ENCODE results near the gene LPCAT2.

The LPCAT2 gene

DNA sequence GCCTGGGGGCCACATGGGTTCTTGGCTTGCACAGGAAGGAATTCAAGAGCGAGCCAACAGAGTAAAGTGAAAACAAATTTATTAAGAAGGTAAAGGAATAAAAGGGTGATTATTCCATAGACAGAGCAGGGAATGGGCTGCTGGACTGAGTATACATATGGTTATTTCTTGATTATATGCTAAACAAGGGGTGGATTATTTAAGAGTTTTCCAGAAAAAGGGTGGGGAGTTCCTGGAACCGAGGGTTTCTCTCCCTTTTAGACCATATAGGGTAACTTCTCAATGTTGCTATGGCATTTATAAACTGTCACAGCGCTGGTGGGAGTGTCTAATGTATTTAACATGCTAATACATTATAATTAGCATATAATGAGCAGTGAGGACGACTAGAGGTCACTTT is 27.8 kb upstream of the LPCAT2 start:
- Histone ChIP-seq H3K4me3 (ENCODE audit: low read depth in 1 of 2, low read length in 2 of 2) (peak overlapping the region; percentile 14 to 35), H3K27ac (ENCODE audit: low read depth, low read length) (no peak overlapping the region), H3K9ac (ENCODE audit: low read depth in 1 of 2, low read length in 2 of 2) (no peak overlapping the region), H3K9me3 (ENCODE audit: control insufficient read depth in 1 of 2, low read length in 2 of 2) (no peaks in the 10 kb centered on the region), H3K4me1 (ENCODE audit: control insufficient read depth in 1 of 2, insufficient read depth in 2 of 2, low read length in 2 of 2) (no peaks in the 10 kb centered on the region), H3K27me3 (ENCODE audit: control insufficient read depth in 1 of 2, insufficient read depth in 2 of 2, low read length in 2 of 2) (peaks cover 11 to 26% of the 10 kb centered on the region in 2 donors), H3K36me3 (ENCODE audit: control insufficient read depth in 1 of 2, insufficient read depth in 2 of 2, low read length in 2 of 2) (peaks cover 0 to 3% of the 10 kb centered on the region in 2 donors)

- H3K4me1 ChIP-seq (ENCODE audit: control insufficient read depth in 1 of 2, insufficient read depth in 2 of 2, low read length in 2 of 2), result no peaks in the 10 kb centered on the region
- H3K27ac ChIP-seq (ENCODE audit: low read depth, low read length), result no peak overlapping the region
- no peak overlapping the region for H3K4me3 ChIP-seq (ENCODE audit: low read depth in 1 of 2, low read length in 2 of 2)
- H3K36me3 ChIP-seq (ENCODE audit: control insufficient read depth in 1 of 2, insufficient read depth in 2 of 2, low read length in 2 of 2), result peaks cover 0 to 3% of the 10 kb centered on the region in 2 donors
- no peaks in the 10 kb centered on the region for H3K9me3 ChIP-seq (ENCODE audit: control insufficient read depth in 1 of 2, low read length in 2 of 2)
- H3K27me3 ChIP-seq (ENCODE audit: control insufficient read depth in 1 of 2, insufficient read depth in 2 of 2, low read length in 2 of 2), result peaks cover 11 to 26% of the 10 kb centered on the region in 2 donors
- no peak overlapping the region for H3K9ac ChIP-seq (ENCODE audit: low read depth in 1 of 2, low read length in 2 of 2)
Observed at GRCh38 chr16:55482056-55482455, 26.8 kb upstream of the LPCAT2 start.

GRCh38 chr16:55487048-55487803 is 21.6 kb upstream of the LPCAT2 start:
- Histone ChIP-seq H3K36me3 (ENCODE audit: control insufficient read depth in 1 of 2, insufficient read depth in 2 of 2, low read length in 2 of 2) (peaks cover 3 to 5% of the 10 kb centered on the region in 2 donors), H3K9ac (ENCODE audit: low read depth in 1 of 2, low read length in 2 of 2) (no peak overlapping the region), H3K27ac (ENCODE audit: low read depth, low read length) (no peak overlapping the region), H3K4me1 (ENCODE audit: control insufficient read depth in 1 of 2, insufficient read depth in 2 of 2, low read length in 2 of 2) (no peaks in the 10 kb centered on the region), H3K4me3 (ENCODE audit: low read depth in 1 of 2, low read length in 2 of 2) (no peak overlapping the region), H3K9me3 (ENCODE audit: control insufficient read depth in 1 of 2, low read length in 2 of 2) (no peaks in the 10 kb centered on the region), H3K27me3 (ENCODE audit: control insufficient read depth in 1 of 2, insufficient read depth in 2 of 2, low read length in 2 of 2) (no peaks in the 10 kb centered on the region)

DNA sequence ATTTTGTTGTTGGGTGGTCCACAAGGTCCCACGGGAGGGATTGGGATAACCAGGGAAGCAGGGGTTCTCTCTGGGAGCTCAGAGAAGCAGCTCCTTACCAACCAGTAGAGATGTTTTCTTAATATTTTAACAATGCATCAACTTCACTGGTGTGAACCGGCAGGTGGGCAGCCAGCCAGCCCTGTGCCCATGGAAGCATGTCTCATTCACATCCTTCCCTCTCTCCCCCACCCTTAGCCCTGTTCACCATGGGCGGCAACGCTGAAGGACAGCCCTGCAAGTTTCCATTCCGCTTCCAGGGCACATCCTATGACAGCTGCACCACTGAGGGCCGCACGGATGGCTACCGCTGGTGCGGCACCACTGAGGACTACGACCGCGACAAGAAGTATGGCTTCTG is 20.6 kb upstream of the LPCAT2 start:
- Histone ChIP-seq H3K36me3 (ENCODE audit: control insufficient read depth in 1 of 2, insufficient read depth in 2 of 2, low read length in 2 of 2) (peaks cover 3 to 5% of the 10 kb centered on the region in 2 donors), H3K4me3 (ENCODE audit: low read depth in 1 of 2, low read length in 2 of 2) (no peak overlapping the region)

DNA sequence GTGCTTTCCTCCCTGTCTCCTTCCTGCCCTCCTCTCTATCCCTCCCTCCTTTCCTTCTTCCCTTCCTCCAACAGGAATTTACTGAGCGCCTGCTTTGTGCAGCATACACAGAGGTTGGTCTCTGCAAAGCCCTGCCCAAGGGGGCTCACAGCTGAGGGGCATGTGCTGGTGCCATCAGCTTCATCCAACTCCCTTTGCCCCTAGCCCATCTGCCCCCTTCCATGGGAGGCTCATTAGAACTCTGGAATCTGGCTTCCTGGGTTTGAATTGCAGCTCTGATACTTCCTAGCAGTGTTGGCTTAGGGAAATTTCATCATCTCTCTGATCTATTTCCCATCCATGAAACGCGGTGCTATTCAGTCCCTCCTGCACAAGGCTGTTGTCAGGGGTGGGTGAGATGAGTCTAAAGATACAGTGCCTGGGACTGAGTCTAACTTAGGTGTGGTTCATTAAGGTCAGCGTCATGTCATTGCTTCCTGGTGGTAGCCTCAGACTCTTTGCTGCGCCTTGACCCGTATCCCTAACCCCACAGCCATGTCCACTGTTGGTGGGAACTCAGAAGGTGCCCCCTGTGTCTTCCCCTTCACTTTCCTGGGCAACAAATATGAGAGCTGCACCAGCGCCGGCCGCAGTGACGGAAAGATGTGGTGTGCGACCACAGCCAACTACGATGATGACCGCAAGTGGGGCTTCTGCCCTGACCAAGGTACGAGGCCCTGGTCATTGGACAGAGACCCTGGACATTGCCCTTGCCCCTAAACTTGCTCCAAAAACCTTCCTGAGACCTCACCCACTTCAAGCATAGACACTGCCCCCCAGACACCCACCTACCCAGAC is 19.5 kb upstream of the LPCAT2 start:
- H3K36me3 ChIP-seq (ENCODE audit: control insufficient read depth in 1 of 2, insufficient read depth in 2 of 2, low read length in 2 of 2), result peaks cover 3 to 9% of the 10 kb centered on the region in 2 donors
- H3K27me3 ChIP-seq (ENCODE audit: control insufficient read depth in 1 of 2, insufficient read depth in 2 of 2, low read length in 2 of 2), result no peaks in the 10 kb centered on the region
- no peaks in the 10 kb centered on the region for H3K9me3 ChIP-seq (ENCODE audit: control insufficient read depth in 1 of 2, low read length in 2 of 2)
- H3K4me3 ChIP-seq (ENCODE audit: low read depth in 1 of 2, low read length in 2 of 2), result no peak overlapping the region
- no peak overlapping the region for H3K9ac ChIP-seq (ENCODE audit: low read depth in 1 of 2, low read length in 2 of 2)
- H3K4me1 ChIP-seq (ENCODE audit: control insufficient read depth in 1 of 2, insufficient read depth in 2 of 2, low read length in 2 of 2), result peaks cover 0 to under 1% of the 10 kb centered on the region in 2 donors
- H3K27ac ChIP-seq (ENCODE audit: low read depth, low read length), result no peak overlapping the region

More for the DNA sequence above, 20.6 kb upstream of the LPCAT2 start:
- no peaks in the 10 kb centered on the region for H3K4me1 ChIP-seq (ENCODE audit: control insufficient read depth in 1 of 2, insufficient read depth in 2 of 2, low read length in 2 of 2)
- no peaks in the 10 kb centered on the region for H3K27me3 ChIP-seq (ENCODE audit: control insufficient read depth in 1 of 2, insufficient read depth in 2 of 2, low read length in 2 of 2)
- no peaks in the 10 kb centered on the region for H3K9me3 ChIP-seq (ENCODE audit: control insufficient read depth in 1 of 2, low read length in 2 of 2)
- H3K9ac ChIP-seq (ENCODE audit: low read depth in 1 of 2, low read length in 2 of 2), result no peak overlapping the region
- H3K27ac ChIP-seq (ENCODE audit: low read depth, low read length), result no peak overlapping the region

GRCh38 chr16:55489956-55490265 is 19.0 kb upstream of the LPCAT2 start:
- Histone ChIP-seq H3K36me3 (ENCODE audit: control insufficient read depth in 1 of 2, insufficient read depth in 2 of 2, low read length in 2 of 2) (peaks cover 0 to 9% of the 10 kb centered on the region in 2 donors), H3K9me3 (ENCODE audit: control insufficient read depth in 1 of 2, low read length in 2 of 2) (no peaks in the 10 kb centered on the region), H3K27ac (ENCODE audit: low read depth, low read length) (no peak overlapping the region), H3K27me3 (ENCODE audit: control insufficient read depth in 1 of 2, insufficient read depth in 2 of 2, low read length in 2 of 2) (no peaks in the 10 kb centered on the region), H3K9ac (ENCODE audit: low read depth in 1 of 2, low read length in 2 of 2) (no peak overlapping the region), H3K4me3 (ENCODE audit: low read depth in 1 of 2, low read length in 2 of 2) (no peak overlapping the region), H3K4me1 (ENCODE audit: control insufficient read depth in 1 of 2, insufficient read depth in 2 of 2, low read length in 2 of 2) (peaks cover 0 to 6% of the 10 kb centered on the region in 2 donors)

- Histone ChIP-seq H3K4me1 (ENCODE audit: control insufficient read depth in 1 of 2, insufficient read depth in 2 of 2, low read length in 2 of 2) (peaks cover 2 to 7% of the 10 kb centered on the region in 2 donors), H3K27ac (ENCODE audit: low read depth, low read length) (no peak overlapping the region), H3K4me3 (ENCODE audit: low read depth in 1 of 2, low read length in 2 of 2) (no peak overlapping the region), H3K9ac (ENCODE audit: low read depth in 1 of 2, low read length in 2 of 2) (no peak overlapping the region), H3K36me3 (ENCODE audit: control insufficient read depth in 1 of 2, insufficient read depth in 2 of 2, low read length in 2 of 2) (peaks cover 0 to 9% of the 10 kb centered on the region in 2 donors), H3K27me3 (ENCODE audit: control insufficient read depth in 1 of 2, insufficient read depth in 2 of 2, low read length in 2 of 2) (no peaks in the 10 kb centered on the region), H3K9me3 (ENCODE audit: control insufficient read depth in 1 of 2, low read length in 2 of 2) (no peaks in the 10 kb centered on the region)
Observed at GRCh38 chr16:55490301-55490700, 18.6 kb upstream of the LPCAT2 start.

- H3K4me1 ChIP-seq (ENCODE audit: control insufficient read depth in 1 of 2, insufficient read depth in 2 of 2, low read length in 2 of 2), result peaks cover 9 to 10% of the 10 kb centered on the region in 2 donors
- H3K27ac ChIP-seq (ENCODE audit: low read depth, low read length), result no peak overlapping the region
- H3K27me3 ChIP-seq (ENCODE audit: control insufficient read depth in 1 of 2, insufficient read depth in 2 of 2, low read length in 2 of 2), result no peaks in the 10 kb centered on the region
- no peaks in the 10 kb centered on the region for H3K9me3 ChIP-seq (ENCODE audit: control insufficient read depth in 1 of 2, low read length in 2 of 2)
- H3K4me3 ChIP-seq (ENCODE audit: low read depth in 1 of 2, low read length in 2 of 2), result no peak overlapping the region
- H3K9ac ChIP-seq (ENCODE audit: low read depth in 1 of 2, low read length in 2 of 2), result no peak overlapping the region
- peaks cover 0 to 9% of the 10 kb centered on the region in 2 donors for H3K36me3 ChIP-seq (ENCODE audit: control insufficient read depth in 1 of 2, insufficient read depth in 2 of 2, low read length in 2 of 2)
Observed at GRCh38 chr16:55491691-55492090, 17.2 kb upstream of the LPCAT2 start.

DNA sequence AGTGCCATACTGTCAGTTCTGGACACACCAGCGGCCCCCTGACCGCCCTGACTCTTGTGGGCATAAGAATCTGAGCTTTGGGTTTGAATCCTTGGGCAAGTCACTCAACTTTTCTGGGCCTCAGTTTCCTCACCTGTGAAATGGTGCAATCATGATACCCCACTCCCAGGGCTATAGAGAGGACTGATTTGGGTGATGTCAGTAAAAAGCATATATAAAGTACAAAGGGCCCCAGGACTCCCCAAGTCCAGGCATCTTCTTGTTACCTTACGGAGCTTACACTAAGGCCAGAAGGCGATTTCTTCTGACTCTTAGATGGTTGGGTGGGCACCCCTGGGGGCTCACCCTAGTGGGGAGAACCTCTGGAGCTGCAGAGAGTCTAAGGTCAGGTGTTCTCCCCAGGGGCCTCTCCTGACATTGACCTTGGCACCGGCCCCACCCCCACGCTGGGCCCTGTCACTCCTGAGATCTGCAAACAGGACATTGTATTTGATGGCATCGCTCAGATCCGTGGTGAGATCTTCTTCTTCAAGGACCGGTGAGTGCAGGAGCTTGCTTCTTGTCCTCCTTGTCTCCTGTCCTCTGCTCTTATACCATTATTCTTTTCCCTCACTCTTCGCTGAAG is 16.0 kb upstream of the LPCAT2 start:
- H3K27ac ChIP-seq (ENCODE audit: low read depth, low read length), result no peak overlapping the region
- peaks cover 0 to 9% of the 10 kb centered on the region in 2 donors for H3K36me3 ChIP-seq (ENCODE audit: control insufficient read depth in 1 of 2, insufficient read depth in 2 of 2, low read length in 2 of 2)
- H3K4me1 ChIP-seq (ENCODE audit: control insufficient read depth in 1 of 2, insufficient read depth in 2 of 2, low read length in 2 of 2), result peaks cover 9 to 10% of the 10 kb centered on the region in 2 donors
- H3K9me3 ChIP-seq (ENCODE audit: control insufficient read depth in 1 of 2, low read length in 2 of 2), result no peaks in the 10 kb centered on the region
- no peak overlapping the region for H3K9ac ChIP-seq (ENCODE audit: low read depth in 1 of 2, low read length in 2 of 2)
- no peak overlapping the region for H3K4me3 ChIP-seq (ENCODE audit: low read depth in 1 of 2, low read length in 2 of 2)
- no peaks in the 10 kb centered on the region for H3K27me3 ChIP-seq (ENCODE audit: control insufficient read depth in 1 of 2, insufficient read depth in 2 of 2, low read length in 2 of 2)

DNA sequence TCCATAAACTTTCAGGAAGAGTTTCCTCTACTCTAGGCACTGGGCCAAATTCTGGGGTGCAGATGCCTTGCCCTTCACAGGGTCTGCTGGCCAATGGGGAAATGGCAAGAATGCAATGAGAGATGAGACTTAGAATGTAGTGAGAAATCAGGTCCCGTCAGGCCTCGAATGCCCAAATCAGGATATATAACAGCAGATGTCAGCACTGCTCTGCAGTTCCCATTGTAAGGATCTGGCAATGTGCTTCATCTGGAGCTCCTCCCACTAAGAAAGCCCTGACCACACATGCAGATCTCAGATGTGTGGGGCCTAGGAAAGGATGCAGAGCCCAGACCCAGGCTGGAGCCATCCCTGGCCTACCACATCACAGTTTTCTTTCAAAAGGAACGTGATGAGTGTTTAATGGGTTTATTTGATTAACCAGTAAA is 13.9 kb upstream of the LPCAT2 start:
- no peak overlapping the region for H3K4me3 ChIP-seq (ENCODE audit: low read depth in 1 of 2, low read length in 2 of 2)
- peaks cover 0 to 4% of the 10 kb centered on the region in 2 donors for H3K36me3 ChIP-seq (ENCODE audit: control insufficient read depth in 1 of 2, insufficient read depth in 2 of 2, low read length in 2 of 2)
- no peaks in the 10 kb centered on the region for H3K9me3 ChIP-seq (ENCODE audit: control insufficient read depth in 1 of 2, low read length in 2 of 2)
- H3K9ac ChIP-seq (ENCODE audit: low read depth in 1 of 2, low read length in 2 of 2), result no peak overlapping the region
- H3K4me1 ChIP-seq (ENCODE audit: control insufficient read depth in 1 of 2, insufficient read depth in 2 of 2, low read length in 2 of 2), result peaks cover 10 to 17% of the 10 kb centered on the region in 2 donors
- H3K27ac ChIP-seq (ENCODE audit: low read depth, low read length), result no peak overlapping the region
- H3K27me3 ChIP-seq (ENCODE audit: control insufficient read depth in 1 of 2, insufficient read depth in 2 of 2, low read length in 2 of 2), result no peaks in the 10 kb centered on the region

All from duodenal mucosa (tissue), 2 donors.